ENCODE data around the gene POLR2J.
"Not testable (repeated sequence)": the region's sequence is repeated elsewhere in the genome, so short reads cannot be mapped to it uniquely, and the experiment has no call there.

POLR2J gene

GRCh38 chr7:102478314-102479208 lies at the start of gene POLR2J:
Gene POLR2J, minus strand, starts transcription at chr7:102478922. Its CDS starts 62 bp downstream, at chr7:102478860.
- not testable (repeated sequence) for FAIRE-seq

- not testable (repeated sequence) for FAIRE-seq
Measured at GRCh38 chr7:102527822-102528793, 49.4 kb upstream of the POLR2J start.

GRCh38 chr7:102527182-102527581 lies 48.5 kb upstream of the POLR2J start:
- FAIRE-seq: not testable (repeated sequence)

- FAIRE-seq: not testable (repeated sequence)
Measured at GRCh38 chr7:102524803-102525202, 46.1 kb upstream of the POLR2J start.

- not testable (repeated sequence) for FAIRE-seq
Measured at GRCh38 chr7:102520797-102521196, 42.1 kb upstream of the POLR2J start.

- not testable (repeated sequence) for FAIRE-seq
Measured at GRCh38 chr7:102517550-102518147, 38.9 kb upstream of the POLR2J start, which contains the start of gene RASA4B. Gene RASA4B, minus strand, starts transcription at chr7:102517777. Its CDS starts 67 bp downstream, at chr7:102517710.

- not testable (repeated sequence) for FAIRE-seq
Measured at GRCh38 chr7:102516951-102517350, 38.2 kb upstream of the POLR2J start.

GRCh38 chr7:102515889-102516288 lies 37.2 kb upstream of the POLR2J start:
- FAIRE-seq: not testable (repeated sequence)

GRCh38 chr7:102514881-102515721 lies 36.4 kb upstream of the POLR2J start:
- not testable (repeated sequence) for FAIRE-seq

- FAIRE-seq: not testable (repeated sequence)
Measured at GRCh38 chr7:102512642-102513221, 34.0 kb upstream of the POLR2J start.

- FAIRE-seq: not testable (repeated sequence)
Measured at GRCh38 chr7:102511860-102512522, 33.3 kb upstream of the POLR2J start.

- not testable (repeated sequence) for FAIRE-seq
Measured at GRCh38 chr7:102510575-102510974, 31.9 kb upstream of the POLR2J start.

- FAIRE-seq: not testable (repeated sequence)
Measured at GRCh38 chr7:102507410-102508088, 28.8 kb upstream of the POLR2J start.

- FAIRE-seq: not testable (repeated sequence)
Measured at GRCh38 chr7:102505298-102506185, 26.8 kb upstream of the POLR2J start.

- not testable (repeated sequence) for FAIRE-seq
Measured at GRCh38 chr7:102503141-102503540, 24.4 kb upstream of the POLR2J start.

- FAIRE-seq: not testable (repeated sequence)
Measured at GRCh38 chr7:102498321-102498720, 19.6 kb upstream of the POLR2J start.

GRCh38 chr7:102497308-102497707 lies 18.6 kb upstream of the POLR2J start:
- FAIRE-seq: not testable (repeated sequence)

- not testable (repeated sequence) for FAIRE-seq
Measured at GRCh38 chr7:102496861-102497260, 18.1 kb upstream of the POLR2J start.
